IPS-18a (cell line): ENCODE data around the gene GSTM2.

ENCODE experiments used
- H3K27ac ChIP-seq: one replicate; pipeline ENCODE4 v1.5.1; 2013; ENCODE audit warnings: low read length
- H3K27me3 ChIP-seq: one replicate; pipeline ENCODE4 v1.6.1; 2013; ENCODE audit warnings: mild to moderate bottlenecking, low read length; ENCODE audit not compliant: control insufficient read depth, insufficient read depth
- H3K36me3 ChIP-seq: one replicate; pipeline ENCODE4 v1.6.1; 2013; ENCODE audit warnings: low read depth, low read length; ENCODE audit not compliant: control insufficient read depth
- H3K4me1 ChIP-seq: one replicate; pipeline ENCODE4 v1.6.1; 2013; ENCODE audit warnings: low read depth, low read length; ENCODE audit not compliant: control insufficient read depth
- H3K4me3 ChIP-seq: one replicate; pipeline ENCODE4 v1.5.1; 2013; ENCODE audit warnings: low read length
- H3K9ac ChIP-seq: one replicate; pipeline ENCODE4 v1.6.1; 2013; ENCODE audit warnings: mild to moderate bottlenecking, low read length, moderate library complexity
- H3K9me3 ChIP-seq: one replicate; pipeline ENCODE4 v1.6.1; 2013; ENCODE audit warnings: low read depth, low read length; ENCODE audit not compliant: control insufficient read depth

Gene GSTM2

GRCh38 chr1:109714661-109715372 lies 47.0 kb downstream of the GSTM2 start:
- no peaks in the 10 kb centered on the region for H3K4me1 ChIP-seq

GRCh38 chr1:109716121-109716520 lies 48.3 kb downstream of the GSTM2 start:
- H3K27ac ChIP-seq = no peak overlapping the region

More at GRCh38 chr1:109714661-109715372, 47.0 kb downstream of the GSTM2 start:
- H3K36me3 ChIP-seq = no peaks in the 10 kb centered on the region
- no peak overlapping the region for H3K9ac ChIP-seq
- H3K27ac ChIP-seq = no peak overlapping the region
- no peaks in the 10 kb centered on the region for H3K9me3 ChIP-seq
- H3K27me3 ChIP-seq = no peaks in the 10 kb centered on the region
- no peak overlapping the region for H3K4me3 ChIP-seq

GRCh38 chr1:109716570-109717090 lies 48.8 kb downstream of the GSTM2 start:
- H3K4me3 ChIP-seq = no peak overlapping the region
- H3K27ac ChIP-seq = no peak overlapping the region
- H3K4me1 ChIP-seq = no peaks in the 10 kb centered on the region
- H3K27me3 ChIP-seq = no peaks in the 10 kb centered on the region
- no peaks in the 10 kb centered on the region for H3K36me3 ChIP-seq
- H3K9ac ChIP-seq = no peak overlapping the region
- H3K9me3 ChIP-seq = no peaks in the 10 kb centered on the region

More at GRCh38 chr1:109716121-109716520, 48.3 kb downstream of the GSTM2 start:
- H3K4me1 ChIP-seq = no peaks in the 10 kb centered on the region
- no peaks in the 10 kb centered on the region for H3K9me3 ChIP-seq
- H3K27me3 ChIP-seq = no peaks in the 10 kb centered on the region
- no peak overlapping the region for H3K9ac ChIP-seq
- no peaks in the 10 kb centered on the region for H3K36me3 ChIP-seq
- no peak overlapping the region for H3K4me3 ChIP-seq

- Histone ChIP-seq H3K27ac (no peak overlapping the region), H3K4me3 (no peak overlapping the region), H3K4me1 (no peaks in the 10 kb centered on the region), H3K27me3 (no peaks in the 10 kb centered on the region), H3K36me3 (no peaks in the 10 kb centered on the region), H3K9me3 (no peaks in the 10 kb centered on the region), H3K9ac (no peak overlapping the region)
These were observed 49.9 kb downstream of the GSTM2 start for GRCh38 chr1:109717729-109718128.

GRCh38 chr1:109718495-109718894 lies 50.6 kb downstream of the GSTM2 start:
- H3K9me3 ChIP-seq = no peaks in the 10 kb centered on the region
- no peak overlapping the region for H3K27ac ChIP-seq
- H3K27me3 ChIP-seq = no peaks in the 10 kb centered on the region
- H3K36me3 ChIP-seq = no peaks in the 10 kb centered on the region
- H3K4me1 ChIP-seq = no peaks in the 10 kb centered on the region
- H3K4me3 ChIP-seq = no peak overlapping the region
- no peak overlapping the region for H3K9ac ChIP-seq

- H3K4me3 ChIP-seq = no peak overlapping the region
- no peaks in the 10 kb centered on the region for H3K27me3 ChIP-seq
- no peak overlapping the region for H3K27ac ChIP-seq
- no peak overlapping the region for H3K9ac ChIP-seq
- H3K36me3 ChIP-seq = no peaks in the 10 kb centered on the region
- no peaks in the 10 kb centered on the region for H3K4me1 ChIP-seq
- H3K9me3 ChIP-seq = no peaks in the 10 kb centered on the region
These were observed 51.5 kb downstream of the GSTM2 start for GRCh38 chr1:109719337-109719837.

- Histone ChIP-seq H3K27ac (no peak overlapping the region), H3K9me3 (no peaks in the 10 kb centered on the region), H3K4me1 (no peaks in the 10 kb centered on the region), H3K36me3 (no peaks in the 10 kb centered on the region), H3K9ac (no peak overlapping the region), H3K4me3 (no peak overlapping the region), H3K27me3 (no peaks in the 10 kb centered on the region)
These were observed 53.2 kb downstream of the GSTM2 start for GRCh38 chr1:109721042-109721441.

- no peaks in the 10 kb centered on the region for H3K36me3 ChIP-seq
- no peaks in the 10 kb centered on the region for H3K27me3 ChIP-seq
- no peak overlapping the region for H3K27ac ChIP-seq
- no peak overlapping the region for H3K4me3 ChIP-seq
- no peak overlapping the region for H3K9ac ChIP-seq
- H3K4me1 ChIP-seq = peaks cover 4% of the 10 kb centered on the region
- no peaks in the 10 kb centered on the region for H3K9me3 ChIP-seq
These were observed 54.1 kb downstream of the GSTM2 start for GRCh38 chr1:109721971-109722370.

- H3K27me3 ChIP-seq = no peaks in the 10 kb centered on the region
- H3K9ac ChIP-seq = no peak overlapping the region
- H3K36me3 ChIP-seq = no peaks in the 10 kb centered on the region
- H3K4me1 ChIP-seq = peaks cover 9% of the 10 kb centered on the region
- H3K4me3 ChIP-seq = no peak overlapping the region
- no peak overlapping the region for H3K27ac ChIP-seq
- H3K9me3 ChIP-seq = no peaks in the 10 kb centered on the region
These were observed 55.2 kb downstream of the GSTM2 start for GRCh38 chr1:109722908-109723691.
